Colon (tissue), 2 donors: ENCODE data around the gene TAF11L6.
"Not testable (repeated sequence)": the region's sequence is repeated elsewhere in the genome, so short reads cannot be mapped to it uniquely, and the experiment has no call there.

Experiments used
- FAIRE-seq: peaks from 2 replicates; lab custom pipeline; 2012; peaks lifted over from hg19 to GRCh38; lab: Jason Lieb, UNC
- donor health status: control.
- donor health status: control.

TAF11L6 gene

DNA sequence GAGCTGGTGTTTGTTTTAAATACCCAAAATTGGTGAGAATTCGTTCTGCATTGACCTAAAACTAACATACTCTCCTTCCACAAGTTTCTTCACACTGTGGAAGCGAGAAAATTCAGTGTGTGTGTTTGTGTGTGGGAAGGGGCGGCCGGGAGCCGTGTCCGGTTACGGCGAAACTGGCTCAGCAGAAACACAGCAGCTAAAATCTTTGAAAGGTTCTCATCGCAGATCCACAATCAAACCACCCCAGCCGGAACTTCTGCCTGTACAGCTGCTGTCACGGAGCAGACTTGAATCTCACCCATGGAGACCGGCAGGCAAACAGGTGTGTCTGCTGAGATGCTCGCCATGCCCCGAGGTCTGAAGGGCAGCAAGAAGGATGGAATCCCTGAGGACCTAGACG is at the start of gene TAF11L6:
Gene TAF11L6, plus strand, starts transcription at position 301 of the 400 bp plus-strand sequence.
- not testable (repeated sequence) for FAIRE-seq

- no peak for FAIRE-seq
Measured at GRCh38 chr5:17481378-17481777, 47.1 kb upstream of the TAF11L6 start.

DNA sequence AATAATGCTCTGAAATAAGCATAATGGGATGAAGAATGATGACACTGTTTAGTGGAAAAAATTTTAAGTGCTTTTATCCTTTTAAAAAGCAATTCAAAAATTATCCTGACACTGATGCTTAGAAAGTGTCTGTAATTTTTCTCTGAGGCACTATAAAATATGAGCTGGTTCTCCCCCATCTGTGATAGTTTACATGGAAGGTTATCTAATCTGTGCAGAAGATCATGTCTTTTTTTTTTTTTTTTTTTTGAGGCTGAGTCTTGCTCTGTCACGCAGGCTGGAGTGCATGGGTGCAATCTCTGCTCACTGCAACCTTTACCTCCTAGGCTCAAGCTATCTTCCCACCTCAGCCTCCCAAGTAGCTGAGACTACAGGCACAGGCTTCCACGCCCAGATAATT is 45.7 kb upstream of the TAF11L6 start:
- no peak for FAIRE-seq

DNA sequence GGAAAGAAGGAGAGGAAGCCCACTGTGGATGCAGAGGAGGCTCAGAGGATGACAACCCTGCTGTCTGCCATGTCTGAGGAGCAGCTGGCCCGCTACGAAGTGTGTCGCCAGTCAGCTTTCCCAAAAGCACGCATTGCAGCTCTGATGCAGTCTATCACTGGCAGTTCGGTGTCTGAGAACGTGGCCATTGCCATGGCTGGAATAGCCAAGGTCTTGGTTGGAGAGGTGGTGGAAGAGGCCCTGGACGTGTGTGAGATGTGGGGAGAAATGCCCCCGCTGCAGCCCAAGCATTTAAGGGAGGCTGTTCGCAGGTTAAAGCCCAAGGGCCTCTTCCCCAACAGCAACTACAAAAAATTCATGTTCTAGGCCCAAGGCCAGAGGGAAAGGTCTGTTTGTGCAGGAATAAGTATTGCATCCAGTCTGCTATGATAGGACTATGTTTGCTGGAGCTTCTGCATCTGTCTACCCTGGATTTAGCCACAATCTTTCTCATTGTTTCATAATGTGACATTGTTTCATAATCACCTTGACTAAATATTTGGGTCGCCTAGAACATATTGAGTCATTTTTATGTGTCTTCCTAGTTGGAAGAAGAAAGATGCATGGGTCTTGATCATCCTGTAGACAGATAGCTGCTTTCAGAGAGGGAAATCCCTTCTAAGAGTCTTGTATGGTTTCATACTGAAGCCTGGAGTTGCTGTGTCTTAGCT is 41.9 kb upstream of the TAF11L6 start:
- not testable (repeated sequence) for FAIRE-seq

GRCh38 chr5:17487174-17487512 is 41.3 kb upstream of the TAF11L6 start:
- FAIRE-seq, result no peak

DNA sequence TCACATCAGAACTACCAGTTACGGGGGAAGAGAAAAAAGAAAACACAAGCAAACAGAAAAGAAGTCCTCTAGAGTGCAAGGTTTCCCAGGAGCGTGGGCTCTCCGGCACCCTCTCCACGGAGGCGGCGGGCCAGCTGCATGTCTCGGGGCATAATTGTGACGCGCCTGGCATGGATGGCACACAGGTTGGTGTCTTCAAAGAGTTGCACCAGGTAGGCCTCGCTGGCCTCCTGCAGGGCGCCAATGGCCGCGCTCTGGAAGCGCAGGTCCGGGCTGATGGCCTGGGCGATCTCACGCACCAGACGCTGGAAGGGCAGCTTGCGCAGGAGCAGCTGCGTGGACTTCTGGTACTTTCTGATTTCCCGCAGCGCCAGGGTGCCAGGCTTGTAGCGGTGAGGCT is 37.2 kb upstream of the TAF11L6 start:
- not testable (repeated sequence) for FAIRE-seq

- no peak for FAIRE-seq
Measured at GRCh38 chr5:17492770-17493169, 35.7 kb upstream of the TAF11L6 start.

GRCh38 chr5:17497446-17497845 is 31.0 kb upstream of the TAF11L6 start:
- no peak for FAIRE-seq

DNA sequence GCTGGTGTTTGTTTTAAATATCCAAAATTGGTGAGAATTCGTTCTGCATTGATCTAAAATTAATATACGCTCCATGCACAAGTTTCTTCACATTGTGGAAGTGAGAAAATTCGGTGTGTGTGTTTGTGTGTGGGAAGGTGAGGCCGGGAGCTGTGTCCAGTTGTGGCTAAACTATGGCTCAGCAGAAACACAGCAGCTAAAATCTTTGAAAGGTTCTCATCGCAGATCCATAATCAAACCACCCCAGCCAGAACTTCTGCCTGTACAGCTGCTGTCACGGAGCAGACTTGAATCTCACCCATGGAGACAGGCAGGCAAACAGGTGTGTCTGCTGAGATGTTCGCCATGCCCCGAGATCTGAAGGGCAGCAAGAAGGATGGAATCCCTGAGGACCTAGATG is 30.5 kb upstream of the TAF11L6 start, which contains the start of gene TAF11L2:
Gene TAF11L2, plus strand, starts transcription at position 301 of the 400 bp plus-strand sequence.
- not testable (repeated sequence) for FAIRE-seq

- no peak for FAIRE-seq
Measured at GRCh38 chr5:17511775-17512325, 16.6 kb upstream of the TAF11L6 start.

- not testable (repeated sequence) for FAIRE-seq
Measured at GRCh38 chr5:17517526-17517925, 10.9 kb upstream of the TAF11L6 start.

DNA sequence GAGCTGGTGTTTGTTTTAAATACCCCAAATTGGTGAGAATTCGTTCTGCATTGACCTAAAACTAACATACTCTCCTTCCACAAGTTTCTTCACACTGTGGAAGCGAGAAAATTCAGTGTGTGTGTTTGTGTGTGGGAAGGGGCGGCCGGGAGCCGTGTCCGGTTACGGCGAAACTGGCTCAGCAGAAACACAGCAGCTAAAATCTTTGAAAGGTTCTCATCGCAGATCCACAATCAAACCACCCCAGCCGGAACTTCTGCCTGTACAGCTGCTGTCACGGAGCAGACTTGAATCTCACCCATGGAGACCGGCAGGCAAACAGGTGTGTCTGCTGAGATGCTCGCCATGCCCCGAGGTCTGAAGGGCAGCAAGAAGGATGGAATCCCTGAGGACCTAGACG is 10.4 kb upstream of the TAF11L6 start, which contains the start of gene TAF11L3:
Gene TAF11L3, plus strand, starts transcription at position 301 of the 400 bp plus-strand sequence.
- FAIRE-seq, result not testable (repeated sequence)

DNA sequence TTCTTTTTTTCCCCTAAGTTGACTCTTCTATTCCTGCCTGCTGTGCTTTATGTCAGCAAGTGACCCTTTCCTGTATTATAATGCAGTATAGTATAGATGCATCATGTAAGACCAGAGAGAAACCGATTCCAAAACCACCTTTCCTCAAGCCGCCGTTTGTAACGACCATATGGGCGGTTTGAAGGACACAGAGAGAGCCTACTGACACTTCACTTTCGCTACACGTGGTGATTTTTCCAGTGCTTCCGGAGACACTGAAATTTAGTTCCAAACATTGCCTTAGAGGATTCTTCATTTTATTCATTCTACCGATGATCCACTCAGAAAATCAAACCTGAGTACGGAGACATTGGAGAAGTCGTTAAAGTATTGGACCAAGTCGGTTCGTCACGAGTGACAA is 9.0 kb upstream of the TAF11L6 start:
- not testable (repeated sequence) for FAIRE-seq

- not testable (repeated sequence) for FAIRE-seq
Measured at GRCh38 chr5:17521501-17521900, 7.0 kb upstream of the TAF11L6 start, which contains the start of gene TAF11L4. Gene TAF11L4, plus strand, starts transcription at chr5:17521801.

GRCh38 chr5:17524935-17525334 is 3.5 kb upstream of the TAF11L6 start, which contains the start of gene TAF11L5:
Gene TAF11L5, plus strand, starts transcription at chr5:17525235.
- FAIRE-seq, result not testable (repeated sequence)

- not testable (repeated sequence) for FAIRE-seq
Measured at GRCh38 chr5:17526504-17526903, 2.0 kb upstream of the TAF11L6 start.
